ENCODE measurements around the gene RAET1L. TPM values are rescaled to one million over a fixed set of nuclear protein-coding genes. Genes with fewer than 3 reads are reported as not detected.

Gene RAET1L, protein sequence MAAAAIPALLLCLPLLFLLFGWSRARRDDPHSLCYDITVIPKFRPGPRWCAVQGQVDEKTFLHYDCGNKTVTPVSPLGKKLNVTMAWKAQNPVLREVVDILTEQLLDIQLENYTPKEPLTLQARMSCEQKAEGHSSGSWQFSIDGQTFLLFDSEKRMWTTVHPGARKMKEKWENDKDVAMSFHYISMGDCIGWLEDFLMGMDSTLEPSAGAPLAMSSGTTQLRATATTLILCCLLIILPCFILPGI
- not detected in 2 replicates for total RNA-seq (2011; cell fraction: chromatin; rRNA removed; ENCODE audit: low replicate concordance)
- total RNA-seq (2011; cell fraction: nucleolus; rRNA removed), result not detected in 2 replicates
- not detected in 2 replicates for total RNA-seq (2011; cell fraction: nucleoplasm; rRNA removed)
- total RNA-seq (2014; rRNA removed) (not detected in 2 replicates), total RNA-seq (2014; rRNA removed; fragmentation: Illumina TruSeq; extraction: Trizol) (not detected in 2 replicates), total RNA-seq (2015; rRNA removed; fragmentation: Illumina TruSeq; extraction: Trizol) (not detected in 2 replicates), total RNA-seq (2021) (not detected in 2 replicates), polyA plus RNA-seq (2011; rRNA removed) (not detected in 2 replicates), polyA plus RNA-seq (2014; fragmentation: Illumina TruSeq; extraction: Trizol) (not detected in 2 replicates), polyA plus RNA-seq (2014; fragmentation: Nextera tagmentation; extraction: Ambion mirVana) (not detected), polyA plus RNA-seq (2014; rRNA removed) (not detected in 2 replicates), polyA minus RNA-seq (2011; rRNA and poly(A)+ RNA removed) (not detected in 2 replicates), Bru-seq, nascent RNA (not detected), BruChase-seq, experiment 1, labeled RNA remaining after a 2-hour chase (not detected), BruChase-seq, experiment 2, labeled RNA remaining after a 6-hour chase (not detected)
- not detected in 2 replicates for polyA plus RNA-seq (2011; cell fraction: cytosol; rRNA removed)
- polyA plus RNA-seq (2011; cell fraction: nucleus; rRNA removed), result not detected in 2 replicates
- polyA plus RNA-seq (2012), result not detected in 2 replicates
- polyA minus RNA-seq (2011; cell fraction: cytosol; rRNA and poly(A)+ RNA removed), result not detected in 2 replicates
- polyA minus RNA-seq (2011; cell fraction: nucleus; rRNA and poly(A)+ RNA removed), result not detected in 2 replicates
- long read RNA-seq, experiment 1, result 0 reads
- long read RNA-seq, experiment 2, result 0 reads
- long read RNA-seq, experiment 3, result 0 reads

DNA sequence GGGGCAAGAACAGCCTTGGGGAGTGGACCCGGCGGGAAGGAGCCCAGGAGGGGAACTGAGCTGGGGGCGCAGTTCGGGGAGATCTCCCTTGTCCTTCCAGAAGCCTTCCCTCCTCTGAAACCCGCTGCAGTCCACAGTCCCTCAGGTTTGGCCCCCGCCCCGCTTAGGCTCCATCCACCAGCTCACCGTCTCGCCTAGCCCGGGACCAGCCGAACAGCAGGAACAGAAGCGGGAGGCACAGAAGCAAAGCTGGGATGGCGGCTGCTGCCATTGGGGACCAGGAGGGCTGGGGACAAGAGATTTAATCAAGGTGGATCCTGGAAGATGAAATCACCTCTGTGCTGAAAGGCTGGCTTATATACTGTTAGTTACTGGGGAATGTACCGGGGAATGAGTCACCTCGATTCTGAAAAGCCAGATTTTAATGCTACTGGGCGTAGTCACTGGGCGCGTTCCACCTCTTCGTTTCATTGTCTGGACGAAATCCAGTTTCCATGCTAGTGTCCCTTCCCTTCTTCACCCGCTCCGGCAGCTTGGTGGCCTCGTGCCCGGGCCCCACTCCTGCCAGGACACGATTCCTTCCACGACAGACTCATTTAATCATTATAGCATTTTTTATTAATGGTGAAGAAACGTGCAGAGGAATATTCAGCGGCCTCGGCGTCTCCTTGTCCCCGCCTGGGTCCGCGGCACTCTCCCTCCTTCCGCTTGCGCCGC lies at the start of gene RAET1L:
Gene RAET1L (minus strand): TSS at position 332 of the 717 bp plus-strand sequence. CDS start 61 bp downstream, at position 271.
- WGBS (ENCODE audit: insufficient coverage, low coverage, missing lambda C conversion rate), result 8% methylated on average over 33 of the region's 36 CpGs
- Histone ChIP-seq H3K9me1 (ENCODE audit: control insufficient read depth, insufficient read depth, low read length) (peaks cover 2% of the 10 kb centered on the region), H3K4me2 (ENCODE audit: insufficient read depth, low read length) (no peak within 1 kb of the TSS), H4K20me1 (replicated peaks; ENCODE audit: control insufficient read depth, insufficient read depth, low read length) (0 out of 2 replicates have a peak, but pooled peaks cover 3% of the 10 kb centered on the region), H3K27me3 (ENCODE audit: control insufficient read depth in 2 of 2, insufficient read depth in 2 of 2, low read length in 2 of 2) (peaks cover 37 to 63% of the 10 kb centered on the region in 2 experiments), H3K4me3 (no peak within 1 kb of the TSS), H3K9ac (ENCODE audit: insufficient read depth in 1 of 2, low read depth in 2 of 2, low read length in 2 of 2) (no peak within 1 kb of the TSS), H3K4me1 (replicated peaks in 1 of 2; ENCODE audit: control insufficient read depth in 2 of 2, insufficient read depth in 2 of 2, low read length in 2 of 2) (peaks cover 0 to 9% of the 10 kb centered on the region in 2 experiments; a peak in 1 of 5 replicates), H3K27ac (ENCODE audit: extremely low read depth, low read depth, low read length) (no peak within 1 kb of the TSS), H3K9me3 (replicated peaks; ENCODE audit: control insufficient read depth, insufficient read depth, low read depth, low read length) (no peaks in the 10 kb centered on the region), H2AFZ (ENCODE audit: low read depth, low read length) (no peak within 1 kb of the TSS), H3K79me2 (ENCODE audit: control insufficient read depth, insufficient read depth, low read length) (no peaks in the 10 kb centered on the region), H3K36me3 (ENCODE audit: control insufficient read depth, insufficient read depth, low read length) (no peaks in the 10 kb centered on the region)
- in situ Hi-C loops (cut with MboI), result no loop called here
- FAIRE-seq (no peak), ATAC-seq (peak; percentile 39), DNase-seq (ENCODE audit: extremely low read depth in 1 of 4, low spot score in 3 of 4) (no peak)
- BruUV-seq (replicated peaks), result no TSS peak
- POLR2A ChIA-PET, result interaction anchor here (0.5 to 1.0 kb wide), 3 partner anchors 58 to 486 kb away, joined by 3 read pairs; no protein-coding TSS in a partner anchor
- CTCF ChIA-PET (ENCODE audit: low intra/inter-chr PET ratio), result interaction anchor here (0.9 kb wide), 1 partner anchor 9 kb away, joined by 3 read pairs; no protein-coding TSS in a partner anchor
- intact Hi-C loops (cut with micrococcal nuclease), result no loop called here
- TF ChIP-seq ZNF212 (CRISPR knock-in tag; IDR thresholded peaks at IDR 0.05), result no peak
- TF ChIP-seq EP300 (IDR thresholded peaks at IDR 0.05; ENCODE audit: low read length), result no peak
- TF ChIP-seq, protein P1, sequence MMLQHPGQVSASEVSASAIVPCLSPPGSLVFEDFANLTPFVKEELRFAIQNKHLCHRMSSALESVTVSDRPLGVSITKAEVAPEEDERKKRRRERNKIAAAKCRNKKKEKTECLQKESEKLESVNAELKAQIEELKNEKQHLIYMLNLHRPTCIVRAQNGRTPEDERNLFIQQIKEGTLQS (IDR thresholded peaks at IDR 0.05), result peak; percentile 49; the same call in 1 of the 2 replicates
- TF ChIP-seq, protein P1 (CRISPR knock-in tag; conservative IDR thresholded peaks at IDR 0.05), result no peak
- no peak for TF ChIP-seq KAT8 (IDR thresholded peaks at IDR 0.05; ENCODE audit: low read depth)
- TF ChIP-seq FOSL1 (tag; conservative IDR thresholded peaks at IDR 0.05), result peak; percentile 39; the same call in 1 of the 2 replicates
- TF ChIP-seq FOXP1 (CRISPR knock-in tag; IDR thresholded peaks at IDR 0.05), result no peak
- no peak for TF ChIP-seq CREM (IDR thresholded peaks at IDR 0.05; ENCODE audit: low read depth)
- TF ChIP-seq ZNF699 (CRISPR knock-in tag; IDR thresholded peaks at IDR 0.05; ENCODE audit: insufficient replicate concordance), result no peak
- no peak for TF ChIP-seq U2AF2 (optimal IDR thresholded peaks at IDR 0.05; ENCODE audit: low read depth, low read length)
- TF ChIP-seq JUN (IDR thresholded peaks at IDR 0.05; ENCODE audit: borderline replicate concordance, low read depth, low read length), result 0 out of 2 replicates have a peak, but pooled peaks have one; percentile 8
- no peak for TF ChIP-seq JUN (CRISPR knock-in tag; IDR thresholded peaks at IDR 0.05; ENCODE audit: borderline replicate concordance)
- TF ChIP-seq, protein P2, sequence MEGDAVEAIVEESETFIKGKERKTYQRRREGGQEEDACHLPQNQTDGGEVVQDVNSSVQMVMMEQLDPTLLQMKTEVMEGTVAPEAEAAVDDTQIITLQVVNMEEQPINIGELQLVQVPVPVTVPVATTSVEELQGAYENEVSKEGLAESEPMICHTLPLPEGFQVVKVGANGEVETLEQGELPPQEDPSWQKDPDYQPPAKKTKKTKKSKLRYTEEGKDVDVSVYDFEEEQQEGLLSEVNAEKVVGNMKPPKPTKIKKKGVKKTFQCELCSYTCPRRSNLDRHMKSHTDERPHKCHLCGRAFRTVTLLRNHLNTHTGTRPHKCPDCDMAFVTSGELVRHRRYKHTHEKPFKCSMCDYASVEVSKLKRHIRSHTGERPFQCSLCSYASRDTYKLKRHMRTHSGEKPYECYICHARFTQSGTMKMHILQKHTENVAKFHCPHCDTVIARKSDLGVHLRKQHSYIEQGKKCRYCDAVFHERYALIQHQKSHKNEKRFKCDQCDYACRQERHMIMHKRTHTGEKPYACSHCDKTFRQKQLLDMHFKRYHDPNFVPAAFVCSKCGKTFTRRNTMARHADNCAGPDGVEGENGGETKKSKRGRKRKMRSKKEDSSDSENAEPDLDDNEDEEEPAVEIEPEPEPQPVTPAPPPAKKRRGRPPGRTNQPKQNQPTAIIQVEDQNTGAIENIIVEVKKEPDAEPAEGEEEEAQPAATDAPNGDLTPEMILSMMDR (IDR thresholded peaks at IDR 0.05 in 2 of 3, conservative IDR thresholded peaks at IDR 0.05 in 1 of 3; ENCODE audit: insufficient read depth in 2 of 3, low read depth in 1 of 3, low read length in 3 of 3), result no peak
- no peak for TF ChIP-seq FIP1L1 (IDR thresholded peaks at IDR 0.05; ENCODE audit: low read depth, low read length, poor library complexity, severe bottlenecking)

All from K562 (cell line).